GM12874 (cell line): Measurements from ENCODE around the gene C1QL1.

Experiments
- CTCF ChIP-seq: IDR thresholded peaks from 2 replicates; pipeline ENCODE4 v1.5.1; 2011; ENCODE audit warnings: low read depth, mild to moderate bottlenecking, control low read depth, low read length, moderate library complexity; ENCODE audit not compliant: insufficient read depth

Gene C1QL1

GRCh38 chr17:44956998-44957981 lies 10.8 kb downstream of the C1QL1 start:
- TF ChIP-seq CTCF, result no peak

- TF ChIP-seq CTCF, result no peak
These were observed 12.3 kb downstream of the C1QL1 start for GRCh38 chr17:44955674-44956425.

GRCh38 chr17:44952946-44953475 lies 15.1 kb downstream of the C1QL1 start:
- no peak for TF ChIP-seq CTCF

GRCh38 chr17:44948315-44948795 lies 19.7 kb downstream of the C1QL1 start:
- no peak for TF ChIP-seq CTCF

- TF ChIP-seq CTCF, result no peak
These were observed 20.4 kb downstream of the C1QL1 start, which contains the start of gene KIF18B for GRCh38 chr17:44947461-44948314. Gene KIF18B, minus strand, starts transcription at chr17:44947773. Its CDS starts 11,429 bp downstream, at chr17:44936344.

GRCh38 chr17:44942456-44942855 lies 25.6 kb downstream of the C1QL1 start:
- TF ChIP-seq CTCF, result no peak
